SK-N-SH (cell line): ENCODE measurements around the gene AKR7A2.
"Not testable (repeated sequence)": the region's sequence is repeated elsewhere in the genome, so short reads cannot be mapped to it uniquely, and the experiment has no call there.

ENCODE experiments used
- CTCF ChIP-seq: fragments of 200-600 bp; sonication (generic); IDR thresholded peaks from 2 replicates; pipeline ENCODE4 v1.6.1; 2017; ENCODE audit warnings: antibody characterized with exemption, mild to moderate bottlenecking, moderate library complexity
- ELF1 ChIP-seq: IDR thresholded peaks from 2 replicates; pipeline ENCODE4 v1.4.0; 2012
- EZH2phosphoT487 ChIP-seq: fragments of 200-600 bp; sonication (generic); IDR thresholded peaks from 2 replicates; pipeline ENCODE4 v1.6.1; 2017; ENCODE audit warnings: low read depth, mixed run types, mild to moderate bottlenecking, antibody characterized with exemption, moderate library complexity, borderline replicate concordance
- FOXJ3 ChIP-seq: sonication (generic); formaldehyde crosslinking; IDR thresholded peaks from 2 replicates; pipeline ENCODE4 v1.5.1; 2020; ENCODE audit warnings: mild to moderate bottlenecking, missing genetic modification reagents
- GABPA ChIP-seq: IDR thresholded peaks from 2 replicates; pipeline ENCODE4 v1.4.0; 2012; ENCODE audit warnings: low read depth, mild to moderate bottlenecking
- NFIC ChIP-seq: IDR thresholded peaks from 2 replicates; pipeline ENCODE4 v1.4.0; 2012; ENCODE audit warnings: borderline replicate concordance
- NRF1 ChIP-seq: IDR thresholded peaks from 2 replicates; pipeline ENCODE4 v1.6.1; 2012; ENCODE audit warnings: low read depth, mild to moderate bottlenecking, low read length
- POLR2AphosphoS5 ChIP-seq: IDR thresholded peaks from 2 replicates; pipeline ENCODE4 v1.6.1; 2012; ENCODE audit warnings: low read depth, low read length
- TCF12 ChIP-seq: IDR thresholded peaks from 2 replicates; pipeline ENCODE4 v1.4.0; 2012
- TEAD4 ChIP-seq: IDR thresholded peaks from 2 replicates; pipeline ENCODE4 v1.4.0; 2012; ENCODE audit warnings: mild to moderate bottlenecking, borderline replicate concordance; ENCODE audit not compliant: insufficient read depth
- TF ChIP-seq, protein P1 (sequence below): IDR thresholded peaks from 2 replicates; pipeline ENCODE4; 2012
- TF ChIP-seq, protein P2 (sequence below): fragments of 150-350 bp; IDR thresholded peaks from 2 replicates; pipeline ENCODE4 v1.6.1; 2017; ENCODE audit warnings: antibody characterized with exemption, low read length, low read depth, borderline replicate concordance

GRCh38 chr1:19273844-19274531 is 38.0 kb downstream of the AKR7A2 start:
- TF ChIP-seq CTCF; EZH2phosphoT487; ELF1; TEAD4; NRF1; TCF12; POLR2AphosphoS5; GABPA; FOXJ3 (CRISPR knock-in tag); NFIC: not testable (repeated sequence)
- TF ChIP-seq, protein P1, sequence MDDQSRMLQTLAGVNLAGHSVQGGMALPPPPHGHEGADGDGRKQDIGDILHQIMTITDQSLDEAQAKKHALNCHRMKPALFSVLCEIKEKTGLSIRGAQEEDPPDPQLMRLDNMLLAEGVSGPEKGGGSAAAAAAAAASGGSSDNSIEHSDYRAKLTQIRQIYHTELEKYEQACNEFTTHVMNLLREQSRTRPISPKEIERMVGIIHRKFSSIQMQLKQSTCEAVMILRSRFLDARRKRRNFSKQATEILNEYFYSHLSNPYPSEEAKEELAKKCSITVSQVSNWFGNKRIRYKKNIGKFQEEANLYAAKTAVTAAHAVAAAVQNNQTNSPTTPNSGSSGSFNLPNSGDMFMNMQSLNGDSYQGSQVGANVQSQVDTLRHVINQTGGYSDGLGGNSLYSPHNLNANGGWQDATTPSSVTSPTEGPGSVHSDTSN = not testable (repeated sequence)
- TF ChIP-seq, protein P2, sequence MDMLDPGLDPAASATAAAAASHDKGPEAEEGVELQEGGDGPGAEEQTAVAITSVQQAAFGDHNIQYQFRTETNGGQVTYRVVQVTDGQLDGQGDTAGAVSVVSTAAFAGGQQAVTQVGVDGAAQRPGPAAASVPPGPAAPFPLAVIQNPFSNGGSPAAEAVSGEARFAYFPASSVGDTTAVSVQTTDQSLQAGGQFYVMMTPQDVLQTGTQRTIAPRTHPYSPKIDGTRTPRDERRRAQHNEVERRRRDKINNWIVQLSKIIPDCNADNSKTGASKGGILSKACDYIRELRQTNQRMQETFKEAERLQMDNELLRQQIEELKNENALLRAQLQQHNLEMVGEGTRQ = not testable (repeated sequence)
